Measurements from ENCODE around the gene PPP4R1.
"Not testable (repeated sequence)": the region's sequence is repeated elsewhere in the genome, so short reads cannot be mapped to it uniquely, and the experiment has no call there.

The PPP4R1 gene

GRCh38 chr18:9642799-9643462 lies 28.6 kb upstream of the PPP4R1 start:
- in situ Hi-C loops (cut with MboI; ENCODE audit: low sequenced_read_pairs, unreplicated experiment), result no loop called here
- DNase-seq (ENCODE audit: low spot score), result no peak
- TF ChIP-seq CTCF (IDR thresholded peaks at IDR 0.05; ENCODE audit: borderline replicate concordance, control extremely low read depth, extremely low read depth, insufficient read depth, missing control alignments), result no peak

DNA sequence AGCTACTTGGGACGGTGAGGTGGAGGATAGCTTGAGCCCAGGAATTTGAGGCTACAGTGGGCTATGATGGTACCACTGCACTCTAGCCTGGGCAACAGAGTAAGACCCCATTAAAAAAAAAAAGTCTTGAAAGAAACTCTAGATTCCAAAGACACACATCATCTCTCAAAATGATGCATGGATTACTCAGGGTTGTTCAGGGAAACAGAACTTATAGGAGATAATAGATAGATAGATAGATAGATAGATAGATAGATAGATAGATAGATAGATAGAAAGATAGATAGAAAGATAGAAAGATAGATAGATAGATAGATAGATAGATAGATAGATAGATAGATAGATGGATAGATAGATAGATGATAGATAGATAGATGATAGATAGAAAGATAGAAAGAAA lies 26.7 kb upstream of the PPP4R1 start:
- in situ Hi-C loops (cut with MboI; ENCODE audit: low sequenced_read_pairs, unreplicated experiment); DNase-seq (ENCODE audit: low spot score): not testable (repeated sequence)

- DNase-seq (ENCODE audit: low spot score), result no peak
- no peak for TF ChIP-seq CTCF (IDR thresholded peaks at IDR 0.05; ENCODE audit: borderline replicate concordance, control extremely low read depth, extremely low read depth, insufficient read depth, missing control alignments)
- in situ Hi-C loops (cut with MboI; ENCODE audit: low sequenced_read_pairs, unreplicated experiment), result no loop called here
Measured at GRCh38 chr18:9638886-9639285, 24.5 kb upstream of the PPP4R1 start.

GRCh38 chr18:9637036-9637767 lies 22.8 kb upstream of the PPP4R1 start:
- in situ Hi-C loops (cut with MboI; ENCODE audit: low sequenced_read_pairs, unreplicated experiment), result no loop called here
- no peak for DNase-seq (ENCODE audit: low spot score)
- TF ChIP-seq CTCF (IDR thresholded peaks at IDR 0.05; ENCODE audit: borderline replicate concordance, control extremely low read depth, extremely low read depth, insufficient read depth, missing control alignments), result no peak

- no peak for DNase-seq (ENCODE audit: low spot score)
- TF ChIP-seq CTCF (IDR thresholded peaks at IDR 0.05; ENCODE audit: borderline replicate concordance, control extremely low read depth, extremely low read depth, insufficient read depth, missing control alignments), result no peak
- in situ Hi-C loops (cut with MboI; ENCODE audit: low sequenced_read_pairs, unreplicated experiment), result no loop called here
Measured at GRCh38 chr18:9634856-9635255, 20.5 kb upstream of the PPP4R1 start.

DNA sequence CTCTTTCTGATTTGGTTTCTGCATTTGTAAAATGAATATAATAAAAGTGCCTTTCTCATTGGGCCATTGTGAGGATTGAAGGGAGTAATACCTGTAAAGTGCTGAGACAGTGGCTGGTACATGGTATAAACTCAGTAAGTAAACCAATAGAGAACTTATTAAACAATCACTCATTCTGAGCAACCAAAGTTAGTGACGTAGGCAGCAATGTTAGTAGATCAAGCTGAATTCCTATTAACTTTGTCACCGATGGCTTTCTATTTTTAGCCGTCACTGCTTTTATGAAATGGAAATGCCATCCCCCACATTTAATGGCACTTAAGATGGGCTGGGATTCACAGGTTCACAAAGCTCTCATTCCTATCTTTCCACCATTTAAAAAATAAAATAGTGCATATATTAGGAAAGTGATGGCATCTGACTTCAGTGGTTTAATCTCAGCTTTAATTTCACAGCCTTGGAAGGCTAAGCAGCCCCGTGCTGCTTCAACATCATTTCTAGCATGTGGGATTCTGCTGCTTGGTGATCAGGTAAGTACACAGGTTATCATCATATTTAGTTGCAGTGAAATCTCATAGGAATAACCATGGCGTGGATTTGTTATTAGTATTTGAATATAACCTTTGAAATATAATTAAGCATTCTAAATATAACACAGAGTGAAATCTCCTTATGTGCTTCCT lies 17.6 kb upstream of the PPP4R1 start:
- TF ChIP-seq CTCF (IDR thresholded peaks at IDR 0.05; ENCODE audit: borderline replicate concordance, control extremely low read depth, extremely low read depth, insufficient read depth, missing control alignments), result no peak
- in situ Hi-C loops (cut with MboI; ENCODE audit: low sequenced_read_pairs, unreplicated experiment), result no loop called here
- no peak for DNase-seq (ENCODE audit: low spot score)

- DNase-seq (ENCODE audit: low spot score), result no peak
- TF ChIP-seq CTCF (IDR thresholded peaks at IDR 0.05; ENCODE audit: borderline replicate concordance, control extremely low read depth, extremely low read depth, insufficient read depth, missing control alignments), result no peak
- in situ Hi-C loops (cut with MboI; ENCODE audit: low sequenced_read_pairs, unreplicated experiment), result no loop called here
Measured at GRCh38 chr18:9630444-9630843, 16.1 kb upstream of the PPP4R1 start.

All from GM13976 (cell line).